ENCODE measurements around the gene PDE11A. TPM values are rescaled to one million over a fixed set of nuclear protein-coding genes. Genes with fewer than 3 reads are reported as not detected.

PDE11A gene
- total and polyA plus RNA-seq, 2 of the 8 experiments (the other 6 are each of a cell fraction or from before 2014, with no cell fraction given), result 0.19 to 0.23 TPM

DNA sequence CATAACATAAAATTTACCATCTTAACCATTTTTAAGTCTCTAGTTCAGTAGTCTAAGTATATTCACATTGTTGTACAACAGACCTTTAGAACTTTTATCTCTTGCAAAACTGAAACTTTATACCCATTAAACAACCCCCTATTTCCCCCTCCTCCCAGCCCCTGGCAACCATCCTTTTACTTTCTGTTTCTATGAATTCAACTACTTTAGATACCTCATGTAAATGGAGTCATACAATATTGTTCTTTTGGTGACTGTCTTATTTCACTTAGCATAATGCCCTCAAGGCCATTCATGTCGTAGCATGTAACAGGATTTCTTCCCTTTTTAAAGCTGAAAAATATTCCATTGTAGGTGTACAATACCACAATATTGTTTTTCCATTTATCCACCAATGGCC, 129.8 kb downstream of the PDE11A start:
- Histone ChIP-seq H3K79me2 (ENCODE audit: control insufficient read depth in 1 of 2, insufficient read depth in 2 of 2, low read length in 2 of 2) (no peaks in the 10 kb centered on the region), H3K27ac (ENCODE audit: low read depth, low read length) (no peak overlapping the region), H3K9ac (replicated peaks in 1 of 4; ENCODE audit: extremely low read depth in 1 of 4, low read depth in 3 of 4, low read length in 3 of 4) (no peak overlapping the region), H2BK20ac (ENCODE audit: low read length) (no peak overlapping the region), H2BK120ac (replicated peaks; ENCODE audit: low read depth, low read length) (no peak overlapping the region), H2AFZ (ENCODE audit: low read length) (no peak overlapping the region), H3K23me2 (ENCODE audit: low read depth, low read length) (no peaks in the 10 kb centered on the region; the same call in 1 of the 2 replicates), H3K4me1 (replicated peaks in 1 of 4; ENCODE audit: control insufficient read depth in 3 of 4, insufficient read depth in 4 of 4, low read length in 3 of 4) (no peaks in the 10 kb centered on the region), H3K4me2 (ENCODE audit: insufficient read depth in 1 of 2, low read depth in 2 of 2, low read length in 2 of 2) (no peak overlapping the region), H2BK5ac (ENCODE audit: low read depth, low read length) (no peak overlapping the region), H3K9me3 (ENCODE audit: insufficient read depth in 2 of 2, low read depth in 1 of 2, low read length in 1 of 2) (peaks cover 0 to 3% of the 10 kb centered on the region in 2 experiments; a peak in 1 of 4 replicates), H2BK15ac (ENCODE audit: low read length) (no peak overlapping the region), H3K79me1 (ENCODE audit: low read depth, low read length) (no peaks in the 10 kb centered on the region), H4K5ac (ENCODE audit: insufficient read length, low read depth, low read length) (no peak overlapping the region), H2AK5ac (ENCODE audit: low read depth, low read length) (no peak overlapping the region), H3K4ac (replicated peaks; ENCODE audit: insufficient read length, low read depth, low read length) (no peak overlapping the region), H3K14ac (ENCODE audit: insufficient read length) (no peak overlapping the region), H4K91ac (replicated peaks; ENCODE audit: insufficient read length, low read length) (no peak overlapping the region), H3K56ac (replicated peaks; ENCODE audit: insufficient read length, low read depth, low read length) (no peak overlapping the region), H3K27me3 (replicated peaks in 1 of 4; ENCODE audit: control insufficient read depth in 3 of 4, extremely low read depth in 1 of 4, insufficient read depth in 3 of 4, low read length in 3 of 4) (no peaks in the 10 kb centered on the region), H3K36me3 (ENCODE audit: control insufficient read depth in 2 of 4, insufficient read depth in 4 of 4, low read length in 3 of 4) (no peaks in the 10 kb centered on the region), H4K8ac (ENCODE audit: extremely low read depth, insufficient read depth, low read length) (no peak overlapping the region), H3K18ac (ENCODE audit: extremely low read depth, low read length) (no peak overlapping the region), H3K4me3 (ENCODE audit: extremely low read depth in 1 of 4, insufficient read depth in 2 of 4, low read depth in 3 of 4, low read length in 4 of 4) (no peak overlapping the region), H3K23ac (ENCODE audit: insufficient read length) (no peak overlapping the region), H4K20me1 (replicated peaks in 1 of 2; ENCODE audit: control insufficient read depth in 1 of 2, insufficient read depth in 2 of 2, low read length in 2 of 2) (no peaks in the 10 kb centered on the region), H2BK12ac (ENCODE audit: low read depth, low read length) (no peak overlapping the region)
- POLR2A ChIA-PET (ENCODE audit: partially characterized antibody), result no interaction called here
- WGBS, 2 experiments (ENCODE audit: extremely low coverage in 1 of 2, insufficient coverage in 1 of 2, insufficient read length in 1 of 2, insufficient replicate concordance in 2 of 2, low coverage in 1 of 2, low lambda C conversion rate in 2 of 2, missing lambda C conversion rate in 1 of 2), result 86% methylated on average over 1 of the region's 1 CpG; no CpG with 5 or more reads in 1 of the 2 experiments
- FAIRE-seq (no peak), DNase-seq (ENCODE audit: low read depth in 1 of 2, low spot score in 2 of 2) (no peak)
- CTCF ChIA-PET (ENCODE audit: partially characterized antibody), result no interaction called here
- TF ChIP-seq YY1 (IDR thresholded peaks at IDR 0.05; ENCODE audit: low read depth, low read length) (no peak), ASH2L (IDR thresholded peaks at IDR 0.05; ENCODE audit: low read length) (no peak), TCF12 (IDR thresholded peaks at IDR 0.05; ENCODE audit: low read depth, low read length) (no peak), GTF2F1 (IDR thresholded peaks at IDR 0.05; ENCODE audit: borderline replicate concordance, low read depth, low read length) (no peak), SAP30 (IDR thresholded peaks at IDR 0.05; ENCODE audit: insufficient read depth, insufficient replicate concordance, low read length) (no peak), TEAD4 (IDR thresholded peaks at IDR 0.05; ENCODE audit: low read depth, low read length) (no peak), EP300 (IDR thresholded peaks at IDR 0.05; ENCODE audit: borderline replicate concordance in 1 of 2, low read depth in 2 of 2, low read length in 2 of 2) (no peak), KDM5A (IDR thresholded peaks at IDR 0.05; ENCODE audit: low read length) (no peak)
- TF ChIP-seq, protein P1, sequence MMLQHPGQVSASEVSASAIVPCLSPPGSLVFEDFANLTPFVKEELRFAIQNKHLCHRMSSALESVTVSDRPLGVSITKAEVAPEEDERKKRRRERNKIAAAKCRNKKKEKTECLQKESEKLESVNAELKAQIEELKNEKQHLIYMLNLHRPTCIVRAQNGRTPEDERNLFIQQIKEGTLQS (IDR thresholded peaks at IDR 0.05; ENCODE audit: insufficient read depth, low read depth, low read length), result no peak
- TF ChIP-seq, protein P2, sequence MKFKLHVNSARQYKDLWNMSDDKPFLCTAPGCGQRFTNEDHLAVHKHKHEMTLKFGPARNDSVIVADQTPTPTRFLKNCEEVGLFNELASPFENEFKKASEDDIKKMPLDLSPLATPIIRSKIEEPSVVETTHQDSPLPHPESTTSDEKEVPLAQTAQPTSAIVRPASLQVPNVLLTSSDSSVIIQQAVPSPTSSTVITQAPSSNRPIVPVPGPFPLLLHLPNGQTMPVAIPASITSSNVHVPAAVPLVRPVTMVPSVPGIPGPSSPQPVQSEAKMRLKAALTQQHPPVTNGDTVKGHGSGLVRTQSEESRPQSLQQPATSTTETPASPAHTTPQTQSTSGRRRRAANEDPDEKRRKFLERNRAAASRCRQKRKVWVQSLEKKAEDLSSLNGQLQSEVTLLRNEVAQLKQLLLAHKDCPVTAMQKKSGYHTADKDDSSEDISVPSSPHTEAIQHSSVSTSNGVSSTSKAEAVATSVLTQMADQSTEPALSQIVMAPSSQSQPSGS (IDR thresholded peaks at IDR 0.05; ENCODE audit: low read length), result no peak
- TF ChIP-seq, protein P3, sequence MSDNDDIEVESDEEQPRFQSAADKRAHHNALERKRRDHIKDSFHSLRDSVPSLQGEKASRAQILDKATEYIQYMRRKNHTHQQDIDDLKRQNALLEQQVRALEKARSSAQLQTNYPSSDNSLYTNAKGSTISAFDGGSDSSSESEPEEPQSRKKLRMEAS (IDR thresholded peaks at IDR 0.05), result no peak

All from H1 (cell line).